ENCODE measurements around the gene SMG9.

Gene SMG9

GRCh38 chr19:43754503-43755255 lies at the start of gene SMG9:
TSS of gene SMG9 (minus strand) at chr19:43754962. CDS start at chr19:43750741, 4,221 bp downstream.
- peak; percentile 97 for DNase-seq (ENCODE audit: low read depth)

GRCh38 chr19:43804432-43804831 lies 49.7 kb upstream of the SMG9 start:
- no peak for DNase-seq (ENCODE audit: low read depth)

GRCh38 chr19:43802216-43802951 lies 47.6 kb upstream of the SMG9 start, which contains the start of gene LYPD5:
TSS of gene LYPD5 (minus strand) at chr19:43802447. CDS start at chr19:43802380, 67 bp downstream.
- no peak for DNase-seq (ENCODE audit: low read depth)

DNA sequence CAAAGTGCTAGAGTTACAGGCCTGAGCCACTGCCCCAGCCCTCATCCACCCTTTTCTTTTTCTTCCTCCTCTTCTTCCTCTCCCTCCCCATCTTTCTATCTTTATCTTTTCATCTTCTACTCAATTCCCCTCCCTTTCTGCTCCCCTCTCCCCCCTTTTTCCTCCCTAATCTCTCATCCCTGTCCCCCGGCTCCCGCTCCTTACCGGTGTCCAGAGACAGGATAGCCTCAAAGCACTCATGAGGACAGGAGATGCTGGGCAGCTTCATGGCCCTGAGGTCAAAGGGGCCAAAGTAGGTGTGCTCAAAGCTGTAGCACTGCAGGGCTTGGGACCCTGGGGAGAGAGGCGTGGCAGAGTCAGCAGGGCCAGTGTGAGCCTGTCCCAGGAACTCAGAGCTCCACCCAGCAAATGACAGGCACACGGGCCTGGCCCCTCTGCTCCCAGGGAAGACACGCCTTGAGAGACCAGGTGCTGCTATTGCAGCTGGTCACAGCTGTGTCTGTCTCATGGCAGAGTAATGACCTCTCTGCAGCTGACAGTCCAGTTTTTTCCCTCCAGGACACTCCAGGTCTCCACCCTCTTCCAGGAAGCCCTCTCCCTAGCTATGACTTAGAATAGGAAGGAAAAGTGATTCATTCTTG lies 44.9 kb upstream of the SMG9 start:
- DNase-seq (ENCODE audit: low read depth), result no peak

DNA sequence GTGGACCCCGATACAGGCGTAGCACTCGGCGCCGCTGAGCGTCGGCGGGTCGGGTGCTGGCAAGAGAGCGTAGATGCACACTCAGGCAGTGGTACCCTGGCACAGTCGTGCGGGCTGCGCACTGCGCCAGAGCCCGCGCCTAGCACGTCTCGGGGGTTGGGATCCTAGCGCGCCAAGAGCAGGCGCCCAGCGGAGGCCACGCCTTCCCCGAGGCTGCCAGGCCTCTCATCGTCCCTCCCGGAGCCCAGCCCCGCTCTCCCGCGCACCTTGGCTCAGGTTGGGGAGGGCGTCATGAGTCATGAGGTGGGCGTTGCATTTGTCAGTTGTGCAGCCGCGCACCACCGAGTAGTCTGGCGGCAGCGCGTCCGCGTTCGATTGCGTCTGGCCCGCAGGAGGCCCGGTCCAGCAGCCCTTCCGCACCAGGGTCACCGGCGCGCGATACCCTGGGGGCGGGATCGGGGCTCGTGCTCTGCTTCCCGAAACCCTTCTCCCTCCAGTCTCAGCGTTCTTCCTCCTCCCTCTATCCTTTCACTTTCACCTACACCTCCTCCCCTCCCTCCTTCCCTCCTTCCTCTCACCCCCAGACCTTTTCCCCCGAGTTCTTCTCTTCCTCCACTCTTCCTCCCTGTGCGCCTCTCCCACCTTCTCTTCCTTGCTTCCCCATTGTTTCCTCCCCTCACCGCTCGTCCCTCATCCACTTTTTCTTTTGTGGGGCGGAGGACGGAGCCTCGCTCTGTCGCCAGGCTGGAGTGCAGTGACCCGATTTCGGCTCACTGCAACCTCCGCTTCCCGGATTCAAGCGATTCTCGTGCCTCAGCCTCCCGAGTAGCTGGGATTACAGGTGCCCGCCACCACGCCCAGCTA lies 44.0 kb upstream of the SMG9 start:
- DNase-seq (ENCODE audit: low read depth), result peak; percentile 59

DNA sequence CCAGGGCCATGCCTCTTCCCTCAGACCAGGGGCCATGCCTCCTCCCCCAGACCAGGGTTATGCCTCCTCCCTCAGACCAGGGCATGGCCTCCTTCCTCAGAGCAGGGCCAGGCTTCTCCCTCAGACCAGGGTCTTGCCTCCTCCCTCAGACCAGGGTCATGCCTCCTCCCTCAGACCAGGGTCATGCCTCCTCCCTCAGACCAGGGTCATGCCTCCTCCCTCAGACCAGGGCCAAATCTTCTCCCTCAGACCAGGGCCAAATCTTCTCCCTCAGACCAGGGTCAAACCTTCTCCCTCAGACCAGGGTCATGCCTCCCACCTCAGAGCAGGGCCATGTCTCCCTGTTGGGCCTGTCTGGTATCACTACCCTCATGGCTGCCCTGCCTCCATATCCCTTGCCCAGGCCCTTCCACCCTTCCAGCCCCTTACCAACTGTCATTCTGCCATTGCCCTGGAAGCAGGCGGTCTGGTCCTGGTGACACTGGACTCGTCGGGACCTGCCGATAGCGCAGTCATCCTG lies 43.3 kb upstream of the SMG9 start:
- no peak for DNase-seq (ENCODE audit: low read depth)

DNA sequence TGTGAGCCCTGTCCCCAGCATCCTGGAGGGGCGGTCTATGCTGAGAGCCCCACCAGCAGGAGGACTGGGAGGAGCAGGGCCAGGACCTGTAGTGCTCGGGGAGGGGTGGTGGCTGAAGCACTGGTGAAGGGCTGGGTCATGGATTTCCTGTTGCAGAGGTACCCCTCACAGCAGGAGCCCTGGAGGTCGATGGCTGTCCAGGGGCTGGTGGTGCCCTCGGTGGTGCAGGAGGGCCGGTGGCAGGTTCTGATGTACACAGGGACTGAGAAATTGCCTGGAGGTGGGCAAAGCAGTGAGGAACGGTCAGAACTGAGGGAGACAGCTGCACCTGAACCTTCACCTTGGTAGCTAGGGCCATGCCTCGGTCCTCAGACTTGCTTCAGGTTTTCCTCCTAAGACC lies 42.8 kb upstream of the SMG9 start:
- DNase-seq (ENCODE audit: low read depth), result no peak

- no peak for DNase-seq (ENCODE audit: low read depth)
These were observed 42.4 kb upstream of the SMG9 start for GRCh38 chr19:43797118-43797517.

DNA sequence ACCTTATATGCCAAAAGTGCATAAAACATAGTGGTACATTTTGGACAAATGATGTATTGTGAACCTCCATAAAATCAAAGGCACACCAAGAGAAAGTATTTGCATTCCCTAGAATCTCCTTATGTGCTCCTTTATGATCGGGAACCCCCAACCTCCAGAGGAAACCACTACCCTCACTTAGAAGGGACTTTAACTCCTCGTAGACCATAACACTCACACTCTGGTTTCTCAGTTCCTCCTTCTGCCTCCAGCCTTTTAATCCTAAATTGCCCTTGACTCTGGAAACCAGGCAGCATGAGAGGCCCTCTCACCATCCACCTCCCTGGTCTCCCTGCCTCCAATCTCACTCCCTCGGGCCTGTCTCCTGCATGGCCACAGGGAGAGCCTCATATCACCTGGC lies 35.8 kb upstream of the SMG9 start:
- no peak for DNase-seq (ENCODE audit: low read depth)

DNA sequence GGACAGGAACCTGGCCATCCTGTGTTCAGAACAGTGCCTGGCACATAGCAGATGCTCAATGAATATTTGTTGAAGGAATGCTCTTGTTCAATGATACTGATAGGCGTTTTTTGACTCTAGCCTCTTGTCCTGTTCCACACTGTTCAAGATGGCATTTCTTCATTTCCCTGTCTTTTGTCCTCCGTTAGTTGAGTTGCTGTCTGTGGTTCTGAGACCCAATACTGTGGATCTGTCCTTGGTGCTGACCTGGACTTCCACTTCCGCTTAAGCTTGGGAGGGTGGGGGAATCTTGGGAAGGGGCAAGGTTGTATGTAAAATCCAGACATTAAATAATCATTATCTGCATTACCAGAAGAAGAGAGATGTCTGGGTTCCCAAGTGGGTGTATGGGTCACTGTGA lies 34.3 kb upstream of the SMG9 start:
- no peak for DNase-seq (ENCODE audit: low read depth)

GRCh38 chr19:43786665-43787064 lies 31.9 kb upstream of the SMG9 start:
- DNase-seq (ENCODE audit: low read depth), result no peak

DNA sequence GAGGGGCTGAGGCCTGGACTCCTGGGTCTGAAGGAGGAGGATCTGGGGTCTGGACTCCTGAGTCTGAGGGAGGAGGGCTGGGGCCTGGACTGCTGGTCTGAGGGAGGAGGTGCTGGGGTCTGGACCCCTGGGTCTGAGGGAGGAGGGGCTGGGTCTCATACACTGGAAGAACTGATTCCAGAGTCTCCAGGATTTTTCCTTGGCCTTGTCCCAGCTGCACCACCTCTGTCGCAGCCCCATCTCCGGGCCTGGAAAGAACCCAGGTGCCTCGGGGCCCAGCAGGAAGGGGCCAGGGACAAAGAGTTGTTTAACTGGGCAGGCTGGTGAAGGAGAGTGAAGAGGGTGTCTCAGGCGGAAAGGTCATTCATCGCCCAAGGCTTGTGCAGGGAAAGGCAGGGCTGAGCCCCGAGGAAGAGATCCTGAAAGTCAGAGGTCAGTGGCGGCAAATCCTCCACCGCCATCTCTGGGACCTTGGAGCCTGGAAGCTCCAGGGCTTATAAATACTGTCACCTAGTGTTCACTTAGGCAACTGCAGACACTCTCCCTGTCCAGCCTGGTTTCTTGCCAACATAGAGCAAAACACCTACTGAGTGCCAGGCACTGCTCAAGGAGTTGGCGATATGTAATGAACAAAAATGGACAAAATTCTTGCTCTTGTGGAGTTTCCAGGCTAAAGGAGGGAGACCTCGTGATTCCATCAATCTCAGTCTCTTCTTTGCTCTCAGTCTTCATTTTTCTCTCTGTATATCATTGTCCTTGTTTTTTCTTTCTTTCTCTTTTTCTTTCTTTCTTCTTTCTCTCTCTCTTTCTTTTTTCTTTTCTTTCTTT lies 30.4 kb upstream of the SMG9 start:
- no peak for DNase-seq (ENCODE audit: low read depth)

GRCh38 chr19:43784241-43784980 lies 29.6 kb upstream of the SMG9 start:
- DNase-seq (ENCODE audit: low read depth), result peak; percentile 50

GRCh38 chr19:43783636-43784035 lies 28.9 kb upstream of the SMG9 start:
- no peak for DNase-seq (ENCODE audit: low read depth)

- DNase-seq (ENCODE audit: low read depth), result no peak
These were observed 28.0 kb upstream of the SMG9 start for GRCh38 chr19:43782689-43783231.

GRCh38 chr19:43782311-43782660 lies 27.5 kb upstream of the SMG9 start:
- DNase-seq (ENCODE audit: low read depth), result no peak

- DNase-seq (ENCODE audit: low read depth), result no peak
These were observed 27.0 kb upstream of the SMG9 start for GRCh38 chr19:43781630-43782310.

DNA sequence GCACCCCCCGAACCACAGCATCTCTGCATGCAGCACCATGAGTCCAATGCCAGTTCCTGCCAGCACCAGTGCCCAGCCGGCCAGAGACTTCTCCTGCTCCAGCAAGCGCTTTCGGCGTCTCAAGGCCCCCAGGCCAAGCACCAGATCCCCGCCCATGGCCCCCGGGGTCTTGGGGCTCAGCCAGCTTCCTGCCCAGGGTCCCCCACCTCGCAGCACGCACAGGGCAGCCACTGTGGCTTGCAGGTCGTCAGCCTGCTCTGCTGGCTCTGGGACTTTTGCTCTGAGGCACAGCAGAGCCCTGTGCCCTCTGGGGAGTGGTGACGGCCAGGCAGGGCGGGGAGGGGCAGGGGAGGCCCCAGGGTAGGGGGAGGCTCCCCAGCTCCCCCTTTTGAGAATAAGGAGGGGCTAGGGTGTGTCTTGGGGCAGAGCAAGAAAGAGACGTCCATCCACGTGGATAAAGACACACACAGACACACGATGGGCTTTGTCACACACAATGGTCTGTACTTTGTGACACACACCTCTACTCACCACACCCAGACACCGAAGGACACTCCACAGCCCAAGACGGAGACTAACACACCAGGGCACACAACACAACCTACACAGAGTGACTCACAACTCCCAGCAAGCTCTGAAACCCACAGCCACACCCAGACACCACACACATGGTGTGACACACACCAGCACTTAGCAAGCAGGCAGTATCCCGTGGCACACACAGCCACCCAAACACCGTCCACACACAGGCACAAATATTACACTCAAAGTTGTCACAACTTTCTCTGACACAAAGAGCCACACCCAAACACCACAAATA lies 26.2 kb upstream of the SMG9 start, which contains the start of gene KCNN4:
KCNN4 (minus strand) TSS at position 268 of the 820 bp plus-strand sequence; CDS start at position 156, 112 bp downstream.
- DNase-seq (ENCODE audit: low read depth), result peak; percentile 68
